ENCODE data around the gene DENND6B. TPM values are rescaled to one million over a fixed set of nuclear protein-coding genes. Genes with fewer than 3 reads are reported as not detected.

Gene DENND6B
- total RNA-seq, 5 donors from 2014 or later (not counting 1 experiment from before 2014, with no cell fraction given): 2.1 to 5.0 (median 3.5) TPM

DNA sequence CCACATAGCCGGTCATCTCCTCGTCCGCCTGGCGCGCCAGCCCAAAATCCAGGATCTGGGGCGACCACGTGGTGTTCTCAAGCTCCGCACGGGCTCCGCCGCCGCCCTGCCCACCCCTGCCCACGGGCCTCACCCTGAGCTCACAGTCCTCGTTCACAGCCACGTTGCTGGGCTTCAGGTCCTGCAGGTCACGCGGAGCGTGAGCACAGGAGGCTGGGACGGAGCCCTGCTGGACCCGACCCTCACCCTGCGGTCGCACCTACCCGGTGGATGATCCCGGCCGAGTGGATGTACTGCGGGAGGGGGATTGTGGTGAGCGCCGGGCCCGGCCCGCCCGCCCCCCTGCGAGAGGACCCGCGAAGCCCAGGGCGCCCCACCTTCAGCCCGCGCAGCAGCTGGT, 59.8 kb downstream of the DENND6B start:
- no peaks in the 10 kb centered on the region for H3K36me3 ChIP-seq (ENCODE audit: control insufficient read depth in 2 of 2, extremely low read depth in 1 of 2, insufficient read depth in 1 of 2, low read length in 1 of 2)
- no peak overlapping the region for H3K27ac ChIP-seq (ENCODE audit: low read length)
- no peaks in the 10 kb centered on the region for H3K9me3 ChIP-seq
- DNase-seq (no peak), ATAC-seq (replicated peaks in 1 of 4) (no peak)
- H3K4me3 ChIP-seq (ENCODE audit: control insufficient read depth in 1 of 2, extremely low read depth in 1 of 2, low read length in 1 of 2): no peak overlapping the region
- Mint-ChIP-seq H3K27ac (no peak overlapping the region), H3K4me3 (no peak overlapping the region), H3K9me3 (no peaks in the 10 kb centered on the region), H3K27me3 (peaks cover 5 to 16% of the 10 kb centered on the region in 2 donors), H3K36me3 (no peaks in the 10 kb centered on the region), H3K4me1 (peaks cover 12 to 23% (median 17%) of the 10 kb centered on the region in 3 donors)
- WGBS (ENCODE audit: insufficient coverage): 90% methylated on average over 28 of the region's 37 CpGs
- peaks cover 2 to 43% of the 10 kb centered on the region in 2 experiments for H3K4me1 ChIP-seq (ENCODE audit: control insufficient read depth in 1 of 2, extremely low read depth in 1 of 2, insufficient read depth in 2 of 2, low read length in 2 of 2)
- POLR2A ChIA-PET: no interaction called here
- CTCF ChIA-PET: no interaction called here
- peaks cover 0 to 37% of the 10 kb centered on the region in 2 experiments for H3K27me3 ChIP-seq (replicated peaks in 1 of 2; ENCODE audit: control insufficient read depth in 2 of 2, extremely low read depth in 1 of 2, insufficient read depth in 2 of 2, low read length in 1 of 2)

DNA sequence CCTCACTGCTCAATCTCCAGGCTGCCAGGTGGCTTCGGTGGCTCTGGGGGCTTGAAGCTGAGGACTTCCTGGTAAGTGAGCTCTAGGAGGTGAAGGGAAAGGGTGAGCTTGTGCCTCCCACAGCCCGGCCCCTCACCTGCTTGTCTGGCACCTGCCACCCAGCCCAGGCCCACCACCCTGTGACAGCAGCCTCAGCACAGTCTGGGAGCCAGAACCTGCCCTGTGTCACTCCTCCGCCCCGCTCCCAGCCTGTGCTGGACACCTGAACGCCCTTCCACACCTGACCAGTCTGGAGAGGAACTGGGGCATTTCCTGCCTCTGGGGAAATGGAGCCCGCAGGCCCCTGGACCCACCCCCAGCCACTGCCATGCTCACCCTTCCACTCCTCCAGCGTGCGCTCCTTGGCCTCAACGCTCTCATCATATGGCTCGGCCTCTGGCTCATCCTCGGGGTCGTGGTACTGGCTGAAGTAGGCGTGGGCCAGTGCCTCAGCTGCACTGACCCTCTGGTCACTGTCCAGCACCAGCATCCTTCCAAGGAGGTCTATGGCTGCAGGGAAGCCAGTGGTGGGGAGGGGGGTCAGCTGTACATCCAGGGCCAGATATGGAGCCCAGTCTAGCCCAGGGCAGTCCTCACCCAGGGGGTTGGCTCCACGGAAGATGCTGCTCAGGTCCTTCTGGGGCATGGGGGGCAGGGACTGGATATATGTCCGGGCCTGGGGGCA, 61.7 kb downstream of the DENND6B start:
- peaks cover 12 to 17% (median 15%) of the 10 kb centered on the region in 3 donors for H3K4me1 Mint-ChIP-seq
- H3K27ac ChIP-seq (ENCODE audit: low read length): no peak overlapping the region
- H3K36me3 Mint-ChIP-seq: no peaks in the 10 kb centered on the region
- DNase-seq (no peak), ATAC-seq (replicated peaks in 1 of 4) (no peak)
- no peak overlapping the region for H3K4me3 ChIP-seq (ENCODE audit: control insufficient read depth in 1 of 2, extremely low read depth in 1 of 2, low read length in 1 of 2)
- ChIA-PET CTCF (interaction anchor here in 1 of 2 donors (1.2 kb wide), 1 partner anchor 13 kb away, joined by 3 read pairs; no protein-coding TSS in a partner anchor), POLR2A (no interaction called here)
- H3K27ac Mint-ChIP-seq: no peak overlapping the region
- H3K27me3 ChIP-seq (replicated peaks in 1 of 2; ENCODE audit: control insufficient read depth in 2 of 2, extremely low read depth in 1 of 2, insufficient read depth in 2 of 2, low read length in 1 of 2): peaks cover 0 to 39% of the 10 kb centered on the region in 2 experiments
- no peaks in the 10 kb centered on the region for H3K9me3 ChIP-seq
- H3K4me1 ChIP-seq (ENCODE audit: control insufficient read depth in 1 of 2, extremely low read depth in 1 of 2, insufficient read depth in 2 of 2, low read length in 2 of 2): peaks cover 0 to 38% of the 10 kb centered on the region in 2 experiments
- H3K36me3 ChIP-seq (ENCODE audit: control insufficient read depth in 2 of 2, extremely low read depth in 1 of 2, insufficient read depth in 1 of 2, low read length in 1 of 2): no peaks in the 10 kb centered on the region
- H3K27me3 Mint-ChIP-seq: peaks cover 6 to 17% of the 10 kb centered on the region in 2 donors
- no peak overlapping the region for H3K4me3 Mint-ChIP-seq
- WGBS (ENCODE audit: insufficient coverage): 84% methylated on average over 6 of the region's 15 CpGs
- no peaks in the 10 kb centered on the region for H3K9me3 Mint-ChIP-seq

DNA sequence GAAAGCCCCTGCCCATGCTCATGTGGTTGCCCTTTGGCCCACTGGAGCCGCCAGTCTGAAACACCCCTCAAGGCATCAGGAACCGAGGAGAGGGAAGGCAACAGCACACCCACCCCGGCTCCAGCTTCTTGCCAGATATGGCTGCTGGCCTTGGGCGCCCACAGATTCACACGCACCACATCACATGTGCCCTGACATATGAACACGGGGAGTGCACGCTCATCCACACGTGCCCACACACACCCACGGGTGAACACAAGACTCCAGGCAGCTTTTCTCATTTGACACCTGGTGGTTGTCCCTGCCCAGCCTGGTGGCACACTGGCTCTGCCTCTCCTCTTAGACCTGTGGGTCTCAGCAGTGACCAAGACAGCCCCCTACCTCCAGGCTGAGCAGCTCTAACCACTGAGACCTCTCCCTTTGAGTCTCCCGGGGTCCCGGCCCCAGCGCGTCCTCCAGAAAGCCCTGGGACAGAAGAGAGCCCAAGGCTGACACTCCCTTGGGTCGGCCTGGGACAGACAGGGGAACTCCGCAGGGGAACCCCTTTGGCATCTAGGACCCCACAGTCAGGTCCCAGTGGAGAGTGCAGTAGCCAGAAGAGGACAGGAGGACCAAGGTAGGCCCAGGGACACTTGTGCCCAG, 62.6 kb downstream of the DENND6B start:
- H3K36me3 ChIP-seq (ENCODE audit: control insufficient read depth in 2 of 2, extremely low read depth in 1 of 2, insufficient read depth in 1 of 2, low read length in 1 of 2): no peaks in the 10 kb centered on the region
- ChIA-PET POLR2A (no interaction called here), CTCF (no interaction called here)
- Mint-ChIP-seq H3K4me1 (peaks cover 11 to 15% (median 12%) of the 10 kb centered on the region in 3 donors), H3K9me3 (no peaks in the 10 kb centered on the region), H3K36me3 (no peaks in the 10 kb centered on the region), H3K27me3 (peaks cover 6 to 21% of the 10 kb centered on the region in 2 donors), H3K4me3 (no peak overlapping the region), H3K27ac (no peak overlapping the region)
- no peaks in the 10 kb centered on the region for H3K9me3 ChIP-seq
- 81% methylated on average over 15 of the region's 15 CpGs for WGBS (ENCODE audit: insufficient coverage)
- H3K4me1 ChIP-seq (ENCODE audit: control insufficient read depth in 1 of 2, extremely low read depth in 1 of 2, insufficient read depth in 2 of 2, low read length in 2 of 2): peaks cover 0 to 31% of the 10 kb centered on the region in 2 experiments
- H3K4me3 ChIP-seq (ENCODE audit: control insufficient read depth in 1 of 2, extremely low read depth in 1 of 2, low read length in 1 of 2): no peak overlapping the region
- ATAC-seq (replicated peaks in 1 of 4) (no peak), DNase-seq (no peak)
- H3K27me3 ChIP-seq (replicated peaks in 1 of 2; ENCODE audit: control insufficient read depth in 2 of 2, extremely low read depth in 1 of 2, insufficient read depth in 2 of 2, low read length in 1 of 2): peaks cover 0 to 39% of the 10 kb centered on the region in 2 experiments
- no peak overlapping the region for H3K27ac ChIP-seq (ENCODE audit: low read length)

DNA sequence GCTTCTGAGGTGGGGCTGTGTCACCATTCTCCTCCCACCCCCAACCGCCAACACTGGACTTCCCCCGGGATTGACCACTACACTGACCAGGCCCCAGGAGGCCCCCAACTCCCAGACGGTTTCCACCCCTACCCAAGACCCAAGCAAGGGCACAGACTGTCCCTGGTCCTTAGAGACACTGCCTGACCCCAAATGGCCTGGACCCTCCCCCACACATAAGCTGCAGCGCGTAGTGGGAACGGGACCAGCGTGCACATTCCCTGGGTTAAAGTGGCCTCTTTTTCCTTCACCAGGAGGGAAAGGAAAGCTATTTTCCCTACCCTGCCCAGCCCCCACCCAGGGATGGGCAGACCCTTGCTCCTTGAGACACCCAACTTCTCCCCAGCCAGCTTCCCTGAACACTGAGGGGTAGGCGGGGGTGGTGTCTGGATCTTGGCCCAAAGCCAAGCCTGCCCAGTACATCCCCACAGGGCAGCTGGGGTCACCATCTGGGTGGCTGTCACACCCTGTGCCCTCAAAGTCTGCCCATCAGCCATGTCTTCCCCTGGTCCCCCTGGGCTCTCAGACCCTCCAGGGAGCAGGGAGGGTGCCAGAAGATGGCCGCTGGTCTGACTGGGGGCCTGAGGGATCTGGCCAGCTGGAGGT, 63.7 kb downstream of the DENND6B start:
- H3K27ac Mint-ChIP-seq: no peak overlapping the region
- no peak for ATAC-seq (replicated peaks in 1 of 4)
- Histone ChIP-seq H3K27ac (ENCODE audit: low read length) (no peak overlapping the region), H3K4me1 (ENCODE audit: control insufficient read depth in 1 of 2, extremely low read depth in 1 of 2, insufficient read depth in 2 of 2, low read length in 2 of 2) (peaks cover 0 to 21% of the 10 kb centered on the region in 2 experiments), H3K27me3 (replicated peaks in 1 of 2; ENCODE audit: control insufficient read depth in 2 of 2, extremely low read depth in 1 of 2, insufficient read depth in 2 of 2, low read length in 1 of 2) (peaks cover 0 to 42% of the 10 kb centered on the region in 2 experiments), H3K36me3 (ENCODE audit: control insufficient read depth in 2 of 2, extremely low read depth in 1 of 2, insufficient read depth in 1 of 2, low read length in 1 of 2) (no peaks in the 10 kb centered on the region), H3K4me3 (ENCODE audit: control insufficient read depth in 1 of 2, extremely low read depth in 1 of 2, low read length in 1 of 2) (no peak overlapping the region), H3K9me3 (no peaks in the 10 kb centered on the region)
- H3K4me3 Mint-ChIP-seq: no peak overlapping the region
- ChIA-PET POLR2A (no interaction called here), CTCF (no interaction called here)
- H3K27me3 Mint-ChIP-seq: peaks cover 14 to 30% of the 10 kb centered on the region in 2 donors
- WGBS (ENCODE audit: insufficient coverage): 72% methylated on average over 4 of the region's 9 CpGs
- H3K36me3 Mint-ChIP-seq: no peaks in the 10 kb centered on the region
- H3K9me3 Mint-ChIP-seq: no peaks in the 10 kb centered on the region
- H3K4me1 Mint-ChIP-seq: peaks cover 6 to 8% (median 7%) of the 10 kb centered on the region in 3 donors
- no peak for DNase-seq

DNA sequence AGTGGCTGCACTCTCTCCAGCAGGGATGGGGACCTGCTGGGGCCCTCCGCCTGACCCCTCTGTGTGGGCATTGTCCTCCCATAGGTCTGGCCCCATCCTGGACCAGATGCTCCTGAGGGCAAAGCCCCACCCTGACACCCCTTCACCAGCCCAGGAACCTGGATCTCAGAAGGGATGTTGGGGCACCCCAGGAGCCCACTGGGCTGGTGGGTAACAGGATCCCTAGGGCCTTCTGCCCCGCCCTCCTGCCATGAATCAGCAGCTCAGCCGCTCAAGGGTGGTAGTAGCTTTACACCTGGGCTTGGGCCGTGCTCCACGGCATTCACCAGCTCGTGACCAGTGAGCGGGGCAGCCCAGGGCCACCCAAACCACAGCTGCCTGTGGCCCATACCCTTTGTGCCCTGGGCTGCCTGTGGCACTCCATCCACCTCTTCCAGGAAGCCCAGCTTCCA, 64.3 kb downstream of the DENND6B start:
- Mint-ChIP-seq H3K4me1 (peaks cover 6 to 7% (median 7%) of the 10 kb centered on the region in 3 donors), H3K27ac (no peak overlapping the region), H3K9me3 (no peaks in the 10 kb centered on the region), H3K4me3 (peak overlapping the region; percentile 41 to 75 (median 47)), H3K27me3 (peaks cover 14 to 31% of the 10 kb centered on the region in 2 donors), H3K36me3 (no peaks in the 10 kb centered on the region)
- Histone ChIP-seq H3K27me3 (replicated peaks in 1 of 2; ENCODE audit: control insufficient read depth in 2 of 2, extremely low read depth in 1 of 2, insufficient read depth in 2 of 2, low read length in 1 of 2) (peaks cover 0 to 42% of the 10 kb centered on the region in 2 experiments), H3K36me3 (ENCODE audit: control insufficient read depth in 2 of 2, extremely low read depth in 1 of 2, insufficient read depth in 1 of 2, low read length in 1 of 2) (no peaks in the 10 kb centered on the region), H3K9me3 (no peaks in the 10 kb centered on the region), H3K4me1 (ENCODE audit: control insufficient read depth in 1 of 2, extremely low read depth in 1 of 2, insufficient read depth in 2 of 2, low read length in 2 of 2) (peaks cover 0 to 18% of the 10 kb centered on the region in 2 experiments), H3K27ac (ENCODE audit: low read length) (no peak overlapping the region), H3K4me3 (ENCODE audit: control insufficient read depth in 1 of 2, extremely low read depth in 1 of 2, low read length in 1 of 2) (no peak overlapping the region)
- ATAC-seq (replicated peaks in 1 of 4) (no peak), DNase-seq (no peak)
- POLR2A ChIA-PET: no interaction called here
- 37% methylated on average over 7 of the region's 7 CpGs for WGBS (ENCODE audit: insufficient coverage)
- CTCF ChIA-PET: interaction anchor here in 1 of 2 donors (1.5 kb wide), 1 partner anchor 10 kb away, joined by 4 read pairs; no protein-coding TSS in a partner anchor
